HG02678 (cell line): ENCODE data around the gene SUGCT.
"Not testable (repeated sequence)": the region's sequence is repeated elsewhere in the genome, so short reads cannot be mapped to it uniquely, and the experiment has no call there.

Source experiments
- ATAC-seq: cut with Tn5 transposase; IDR thresholded peaks from one replicate; pipeline ENCODE4 v1.9.1; 2021; ENCODE audit warnings: mild to moderate bottlenecking, moderate library complexity; ENCODE audit not compliant: unreplicated experiment

The SUGCT gene

GRCh38 chr7:40394400-40394799 is 259.6 kb downstream of the SUGCT start:
- ATAC-seq = no peak

GRCh38 chr7:40400525-40400924 is 265.7 kb downstream of the SUGCT start:
- ATAC-seq = no peak

DNA sequence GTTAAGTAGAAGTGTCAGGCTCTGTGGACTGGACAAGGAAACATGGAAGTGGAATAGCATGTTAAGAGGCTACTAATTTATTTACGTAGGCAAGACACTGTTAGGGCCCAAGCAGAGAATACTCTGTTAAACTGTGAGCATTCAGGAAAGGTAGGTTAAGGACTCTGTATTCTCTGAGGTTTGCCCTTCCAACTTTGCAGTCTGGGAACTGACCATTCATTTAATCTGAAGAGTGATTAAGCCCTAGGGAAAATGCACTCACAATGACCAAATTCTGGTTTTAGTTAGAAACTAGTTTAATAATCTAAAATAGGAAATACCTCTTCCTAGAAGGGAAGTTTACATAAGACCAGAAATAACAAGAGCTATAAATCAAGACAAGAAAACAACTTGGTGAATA is 266.6 kb downstream of the SUGCT start:
- no peak for ATAC-seq

DNA sequence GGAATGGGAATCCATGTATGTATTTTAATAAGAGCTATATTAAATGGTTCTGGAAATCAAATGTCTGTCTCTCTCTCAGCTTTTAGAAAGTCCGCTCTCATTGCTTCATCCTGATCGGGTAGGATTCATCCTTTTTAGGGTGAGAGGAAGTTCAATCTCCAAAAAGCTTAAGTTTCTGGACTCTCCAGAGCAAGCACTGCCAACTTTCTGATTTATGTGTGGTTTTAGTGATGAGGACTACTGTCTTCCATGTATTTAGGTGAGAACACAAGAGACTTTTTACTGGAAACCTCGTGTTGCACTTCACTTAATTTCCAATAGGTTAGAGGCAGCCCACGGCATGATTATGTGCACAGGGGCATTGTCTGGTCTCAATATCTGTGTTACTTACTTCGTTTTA is 267.9 kb downstream of the SUGCT start:
- ATAC-seq = no peak

GRCh38 chr7:40403703-40404476 is 269.1 kb downstream of the SUGCT start:
- ATAC-seq = no peak

DNA sequence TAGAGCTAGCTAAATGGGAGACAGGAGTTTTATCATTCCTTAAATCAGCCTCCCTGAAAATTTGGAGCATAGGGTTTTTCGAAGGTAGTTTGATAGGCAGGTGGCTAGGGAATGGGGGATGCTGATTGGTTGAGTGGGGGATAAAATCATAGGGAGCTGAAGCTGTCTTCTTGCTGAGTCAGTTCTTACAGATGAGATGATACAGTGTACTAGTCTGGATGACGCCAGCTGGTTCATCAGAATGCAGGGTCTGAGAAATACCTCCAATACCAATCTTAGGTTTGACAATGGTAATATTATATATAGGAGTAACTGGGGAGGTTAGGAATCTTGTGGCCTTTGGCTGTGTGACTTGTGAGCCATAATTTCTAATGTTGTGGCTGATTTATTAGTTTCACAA is 271.2 kb downstream of the SUGCT start:
- no peak for ATAC-seq

DNA sequence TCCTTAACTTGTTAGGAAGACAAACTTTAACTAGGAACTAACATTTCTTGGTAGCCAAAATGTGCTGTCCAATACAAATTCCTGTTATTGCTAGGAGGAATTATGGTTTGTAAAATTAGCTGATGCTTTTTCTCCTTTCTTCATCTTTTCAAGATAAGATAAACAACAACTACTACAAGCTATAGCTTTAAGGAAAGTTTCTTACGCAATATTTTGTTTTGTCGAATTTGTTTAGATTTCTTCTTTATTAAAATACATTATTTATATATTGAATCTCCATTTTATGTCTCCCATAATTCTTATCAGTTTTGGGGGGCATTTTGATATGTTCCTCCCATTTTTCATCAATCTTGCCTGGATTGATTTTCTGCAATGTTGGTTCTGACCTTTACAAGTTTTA is 277.5 kb downstream of the SUGCT start:
- no peak for ATAC-seq

DNA sequence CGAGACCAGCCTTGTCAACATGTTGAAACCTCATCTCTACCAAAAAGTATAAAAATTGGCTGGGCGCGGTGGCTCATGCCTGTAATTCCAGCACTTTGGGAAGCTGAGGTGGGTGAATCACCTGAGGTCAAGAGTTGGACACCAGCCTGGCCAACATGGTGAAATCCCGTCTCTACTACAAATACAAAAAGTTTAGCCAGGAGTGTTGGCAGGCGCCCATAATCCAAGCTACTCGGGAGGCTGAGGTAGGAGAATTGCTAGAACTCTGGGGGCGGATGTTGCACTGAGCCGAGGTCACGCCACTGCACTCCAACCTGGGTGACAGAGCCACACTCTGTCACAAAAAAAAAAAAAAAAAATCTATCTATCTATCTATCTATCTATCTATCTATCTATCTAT is 279.9 kb downstream of the SUGCT start:
- not testable (repeated sequence) for ATAC-seq

DNA sequence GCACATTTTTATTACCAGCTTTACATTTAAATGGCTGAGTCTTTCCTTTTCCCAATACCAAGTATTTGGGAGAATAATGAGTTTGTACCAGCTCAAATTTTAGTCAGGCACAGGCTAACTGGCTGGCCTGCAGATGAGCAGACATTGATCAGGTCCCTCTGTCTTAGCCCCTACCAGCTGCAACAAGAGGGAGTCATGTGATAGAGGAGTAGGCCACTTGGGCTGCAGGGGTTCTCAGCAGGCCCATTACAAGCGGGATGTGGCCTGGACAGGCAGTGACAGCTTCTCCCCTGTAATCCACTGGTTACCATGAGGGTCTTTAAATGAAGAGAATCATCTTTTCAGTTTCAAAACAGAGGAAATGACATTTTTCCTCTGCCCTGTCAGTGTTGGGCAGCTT is 283.6 kb downstream of the SUGCT start:
- no peak for ATAC-seq

GRCh38 chr7:40418983-40419382 is 284.2 kb downstream of the SUGCT start:
- no peak for ATAC-seq

- ATAC-seq = no peak
Measured at GRCh38 chr7:40419806-40420205, 285.0 kb downstream of the SUGCT start.

DNA sequence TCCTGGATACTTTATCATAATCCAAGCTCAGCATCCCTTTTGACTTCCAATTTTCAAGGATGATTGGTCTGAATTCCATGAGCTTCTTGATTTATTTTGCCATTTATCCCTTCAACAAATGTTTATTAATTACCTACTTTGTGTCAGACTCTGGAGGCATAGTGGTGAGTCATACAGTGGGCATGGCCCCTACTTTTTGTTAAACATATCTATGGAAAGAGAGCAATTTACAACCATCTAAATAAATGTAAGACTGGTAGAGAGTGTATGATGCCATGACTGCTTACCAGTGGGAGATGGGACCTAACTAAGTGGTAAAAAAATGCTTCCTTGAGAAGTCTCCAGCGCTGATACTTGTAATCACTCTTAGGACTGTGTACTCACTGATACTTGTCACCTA is 286.6 kb downstream of the SUGCT start:
- no peak for ATAC-seq

GRCh38 chr7:40425696-40426095 is 290.9 kb downstream of the SUGCT start:
- no peak for ATAC-seq

DNA sequence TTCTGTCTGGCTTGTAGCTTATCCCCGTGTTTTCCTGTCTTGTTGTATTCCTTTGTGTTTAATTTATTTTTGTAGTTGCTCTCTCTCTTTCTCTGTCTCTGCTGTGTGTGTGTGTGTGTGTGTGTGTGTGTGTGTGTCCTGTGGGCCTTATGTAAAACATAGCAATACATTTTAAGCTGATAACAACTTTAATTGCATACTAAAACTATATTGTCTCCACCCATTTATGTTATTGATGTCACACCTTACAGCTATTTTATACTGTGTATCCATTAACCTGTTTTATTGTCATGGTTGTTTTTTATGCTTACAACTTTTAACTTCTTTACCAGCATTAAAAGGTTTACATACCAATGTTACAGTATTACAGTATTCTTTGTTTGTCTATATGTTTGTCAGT is 293.6 kb downstream of the SUGCT start:
- no peak for ATAC-seq

- ATAC-seq = no peak
Measured at GRCh38 chr7:40429826-40430225, 295.0 kb downstream of the SUGCT start.

DNA sequence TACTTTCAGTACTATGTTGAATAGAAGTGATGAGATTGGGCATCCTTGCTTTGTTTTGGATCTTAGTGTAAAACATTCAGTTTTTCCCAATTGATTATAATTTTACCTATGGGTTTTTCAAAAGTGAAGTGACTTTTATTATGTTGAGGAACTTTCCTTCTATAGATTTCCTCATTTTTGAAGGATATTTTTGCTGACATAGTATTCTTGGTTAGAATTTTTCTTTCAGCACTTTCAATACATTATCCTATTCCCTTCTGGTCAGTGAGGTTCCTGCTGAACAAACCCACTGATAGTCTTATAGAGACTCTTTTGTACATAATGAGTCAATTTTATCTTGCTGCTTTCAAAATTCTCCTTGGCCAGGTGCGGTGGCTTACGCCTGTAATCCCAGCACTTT is 297.2 kb downstream of the SUGCT start:
- no peak for ATAC-seq

GRCh38 chr7:40436710-40437109 is 301.9 kb downstream of the SUGCT start:
- no peak for ATAC-seq

DNA sequence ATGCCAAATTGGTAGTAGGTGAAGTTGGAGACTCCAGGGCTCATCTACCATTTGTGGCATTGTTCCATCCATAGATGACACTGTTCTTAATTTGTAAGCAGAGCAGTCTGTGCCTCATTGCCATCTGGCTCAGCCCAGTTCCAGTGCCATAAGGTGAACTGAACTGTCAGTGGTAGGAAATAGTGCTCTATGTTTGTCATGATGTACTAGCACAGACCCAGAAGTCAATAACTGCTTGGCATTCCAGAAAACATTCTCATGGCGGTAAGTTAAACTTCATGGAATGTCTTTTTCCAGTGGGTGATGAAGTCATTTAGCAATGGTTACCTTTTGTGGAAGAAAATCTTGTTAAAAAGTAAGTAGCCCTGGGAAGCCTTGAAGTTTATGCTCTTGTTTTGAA is 302.7 kb downstream of the SUGCT start:
- no peak for ATAC-seq

- ATAC-seq = no peak
Measured at GRCh38 chr7:40437936-40438634, 303.3 kb downstream of the SUGCT start.

GRCh38 chr7:40439686-40440085 is 304.9 kb downstream of the SUGCT start:
- ATAC-seq = no peak

GRCh38 chr7:40447345-40447744 is 312.5 kb downstream of the SUGCT start:
- ATAC-seq = no peak

DNA sequence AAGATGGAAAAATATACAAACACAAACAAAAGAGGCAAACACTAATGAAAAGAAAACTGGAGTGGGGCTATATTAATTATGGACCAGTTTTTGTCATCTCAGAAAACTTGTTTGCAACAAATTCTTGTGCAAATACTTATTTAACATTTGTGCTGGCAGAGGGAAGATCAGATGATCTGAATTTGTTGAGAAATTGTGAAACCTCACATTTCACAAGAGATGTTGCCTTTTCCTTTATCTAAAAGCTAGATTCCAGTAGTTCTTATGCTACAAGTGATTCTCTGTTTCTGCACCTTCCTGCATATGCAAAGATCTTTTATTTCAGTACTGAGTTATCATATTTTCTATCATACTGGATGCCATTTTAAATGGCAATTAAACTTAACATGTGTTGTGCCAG is 320.7 kb downstream of the SUGCT start:
- ATAC-seq = no peak
